Endothelial cell of umbilical vein (primary cell): ENCODE data around the gene PRKCB. TPM values are rescaled to one million over a fixed set of nuclear protein-coding genes. Genes with fewer than 3 reads are reported as not detected.
"Not testable (repeated sequence)": the region's sequence is repeated elsewhere in the genome, so short reads cannot be mapped to it uniquely, and the experiment has no call there.

Experiments
- BruUV-seq: library from RNA; stranded (reverse); fragments of 400-500 nt; replicated peaks from 2 replicates; lab custom pipeline; 2021; lab: Mats Ljungman, UMichigan
- CTCF ChIA-PET: fragments of 300-600, 350-600 bp; sonication (Branson Sonifier 250); formaldehyde crosslinking; loops from one replicate; lab custom pipeline; 2021; ENCODE audit warnings: antibody characterized with exemption, inconsistent platforms; lab: Charles Lee
- POLR2A ChIA-PET: fragments of 300-600, 350-600 bp; sonication (Branson Sonifier 250); formaldehyde crosslinking; loops from one replicate; lab custom pipeline; 2021; ENCODE audit warnings: antibody characterized with exemption, inconsistent platforms; lab: Charles Lee
- DNase-seq: peaks from one replicate; pipeline ENCODE4 v3.0.0-alpha.2; 2011; ENCODE audit warnings: low read depth, low spot score
- FAIRE-seq: peaks from 2 replicates; lab custom pipeline; 2011; peaks lifted over from hg19 to GRCh38; lab: Jason Lieb, UNC
- H2AFZ ChIP-seq: 2 replicates; pipeline ENCODE4 v1.6.0; 2012; ENCODE audit warnings: low read depth, low read length, control low read depth, inconsistent platforms
- H3K27ac ChIP-seq: 2 replicates; pipeline ENCODE4 v1.5.1; 2011; ENCODE audit warnings: low read depth, mild to moderate bottlenecking, control low read depth, low read length, moderate library complexity; ENCODE audit not compliant: insufficient read depth
- H3K27me3 ChIP-seq, 2 experiments: 2 replicates each; pipeline versions ENCODE4 v1.6.0 to v1.6.1; 2011; ENCODE audit warnings: low read length in 2 of 2, mixed read lengths in 1 of 2; ENCODE audit not compliant: control insufficient read depth in 2 of 2, insufficient read depth in 2 of 2
- H3K36me3 ChIP-seq, 2 experiments: 2 replicates in 1 of 2; 3 replicates in 1 of 2; pipeline ENCODE4 v1.5.1; 2011; ENCODE audit warnings: low read length in 2 of 2, mild to moderate bottlenecking in 1 of 2, moderate library complexity in 1 of 2; ENCODE audit not compliant: control insufficient read depth in 2 of 2, insufficient read depth in 2 of 2; ENCODE audit errors: extremely low read depth in 1 of 2
- H3K4me1 ChIP-seq: 3 replicates; pipeline ENCODE4 v1.5.1; 2011; ENCODE audit warnings: mild to moderate bottlenecking, low read length; ENCODE audit not compliant: control insufficient read depth, insufficient read depth; ENCODE audit errors: extremely low read depth
- H3K4me2 ChIP-seq: 2 replicates; pipeline ENCODE4 v1.6.1; 2011; ENCODE audit warnings: low read length, control low read depth, mixed read lengths; ENCODE audit not compliant: insufficient read depth
- H3K4me3 ChIP-seq, 3 experiments: fragments of 200-600 bp in 1 of 3; sonication (generic), shearing (Covaris generic) in 1 of 3; replicated peaks in 1 of 3; 2 replicates each; pipeline ENCODE4 v1.5.1; 2011 to 2016; ENCODE audit warnings: control low read depth in 3 of 3, low read length in 3 of 3, mild to moderate bottlenecking in 2 of 3, inconsistent platforms in 1 of 3, low read depth in 1 of 3, moderate library complexity in 1 of 3; ENCODE audit not compliant: insufficient read depth in 1 of 3
- H3K79me2 ChIP-seq: 2 replicates; pipeline ENCODE4 v1.6.0; 2012; ENCODE audit warnings: low read length, inconsistent platforms; ENCODE audit not compliant: control insufficient read depth, insufficient read depth
- H3K9ac ChIP-seq: replicated peaks from 2 replicates; pipeline ENCODE3; 2011; ENCODE audit warnings: low read length, control low read depth; ENCODE audit not compliant: insufficient read depth; ENCODE audit errors: extremely low read depth
- H3K9me1 ChIP-seq: replicated peaks from 3 replicates; pipeline ENCODE4 v1.6.0; 2011; ENCODE audit warnings: mild to moderate bottlenecking, low read length; ENCODE audit not compliant: control insufficient read depth, insufficient read depth; ENCODE audit errors: extremely low read depth
- H3K9me3 ChIP-seq: replicated peaks from 2 replicates; pipeline ENCODE4 v1.5.1; 2012; ENCODE audit warnings: low read length, inconsistent platforms; ENCODE audit not compliant: control insufficient read depth, insufficient read depth
- H4K20me1 ChIP-seq: replicated peaks from 2 replicates; pipeline ENCODE3; 2011; ENCODE audit warnings: mild to moderate bottlenecking, low read length; ENCODE audit not compliant: control insufficient read depth, insufficient read depth; ENCODE audit errors: extremely low read depth
- EZH2 ChIP-seq: IDR thresholded peaks from 2 replicates; pipeline ENCODE4 v1.6.1; 2012; ENCODE audit warnings: borderline replicate concordance, low read depth, mild to moderate bottlenecking, moderate library complexity, low read length, inconsistent platforms; ENCODE audit not compliant: severe bottlenecking
- FOS ChIP-seq: IDR thresholded peaks from 2 replicates; pipeline ENCODE4 v1.6.1; 2011; ENCODE audit warnings: mild to moderate bottlenecking, low read length, moderate library complexity, borderline replicate concordance; ENCODE audit not compliant: insufficient read depth
- JUN ChIP-seq: IDR thresholded peaks from 2 replicates; pipeline ENCODE4 v1.6.1; 2011; ENCODE audit warnings: borderline replicate concordance, low read depth; ENCODE audit not compliant: insufficient read length, insufficient read depth
- dilution Hi-C: fragments of 300-500 bp; cut with MboI; formaldehyde crosslinking; loops from one replicate; pipeline ENCODE4 v1.15.0; 2019; ENCODE audit warnings: low sequenced_read_pairs; ENCODE audit not compliant: extremely low pct_ligation_motif_present
- intact Hi-C: fragments of 100-400 bp; cut with micrococcal nuclease; formaldehyde crosslinking; loops from one replicate; pipeline ENCODE4 v1.10.0; 2022
- polyA plus RNA-seq, 4 experiments: library from polyadenylated mRNA; depleted of rRNA in 3 of 4; stranded (reverse) in 3 of 4; unstranded in 1 of 4; fragments of >200 nt; gene quantifications; 2 replicates each; pipeline versions ENCODE4 v1.2.1 to v1.2.3, GENCODE V29; 2011 to 2012; ENCODE audit warnings: missing spikeins in 1 of 4
- total RNA-seq: library from RNA; stranded (reverse); gene quantifications from 2 replicates; pipeline ENCODE4 v1.2.3, GENCODE V29; 2021

Gene PRKCB
- total and polyA plus RNA-seq, 2 donors (not counting 3 experiments of a cell fraction or from before 2014, with no cell fraction given) = 0.01 TPM; not detected in 1

- no peak overlapping the region for H2AFZ ChIP-seq
- intact Hi-C loops (no loop called here), dilution Hi-C loops (no loop called here)
- no peaks in the 10 kb centered on the region for H3K4me1 ChIP-seq
- H3K4me3 ChIP-seq = no peak overlapping the region
- H3K27ac ChIP-seq = no peak overlapping the region
- H3K9me1 ChIP-seq = no peaks in the 10 kb centered on the region
- ChIA-PET POLR2A (no interaction called here), CTCF (interaction anchor here (1.7 to 3.5 kb wide), 2 partner anchors 17 to 43 kb away, joined by 3 to 18 read pairs; no protein-coding TSS in a partner anchor)
- no peaks in the 10 kb centered on the region for H3K9me3 ChIP-seq
- no peak for FAIRE-seq
- no peak overlapping the region for H3K4me2 ChIP-seq
- no TSS peak for BruUV-seq
- DNase-seq = no peak
- TF ChIP-seq JUN = no peak
- TF ChIP-seq FOS = no peak
- TF ChIP-seq EZH2 = no peak
- no peak overlapping the region for H3K9ac ChIP-seq
- H4K20me1 ChIP-seq = no peaks in the 10 kb centered on the region
- H3K79me2 ChIP-seq = no peaks in the 10 kb centered on the region
- H3K27me3 ChIP-seq = no peaks in the 10 kb centered on the region
- H3K36me3 ChIP-seq = no peaks in the 10 kb centered on the region
These were observed 191.7 kb downstream of the PRKCB start for GRCh38 chr16:24027466-24027865.

- H3K4me1 ChIP-seq, BruUV-seq, POLR2A ChIA-PET, H2AFZ ChIP-seq, dilution Hi-C loops, H3K36me3 ChIP-seq, H3K27ac ChIP-seq, H3K79me2 ChIP-seq, H3K4me2 ChIP-seq, DNase-seq, intact Hi-C loops, H3K27me3 ChIP-seq, H3K9ac ChIP-seq, H4K20me1 ChIP-seq, H3K9me3 ChIP-seq, FAIRE-seq, H3K9me1 ChIP-seq, H3K4me3 ChIP-seq: not testable (repeated sequence)
- CTCF ChIA-PET = interaction anchor here (1.6 kb wide), 1 partner anchor 19 kb away, joined by 10 read pairs; no protein-coding TSS in a partner anchor
These were observed 194.1 kb downstream of the PRKCB start for GRCh38 chr16:24029841-24030240.
